ENCODE data around the gene LACTB. TPM values are rescaled to one million over a fixed set of nuclear protein-coding genes. Genes with fewer than 3 reads are reported as not detected.

Gene LACTB
- total RNA-seq, 4 donors from 2014 or later, result 9.0 to 18.4 (median 16.5) TPM

GRCh38 chr15:63165166-63165859 is 43.7 kb downstream of the LACTB start:
- no peaks in the 10 kb centered on the region for H3K36me3 ChIP-seq
- no peak overlapping the region for H3K27ac ChIP-seq
- WGBS, 2 donors, result 71% methylated on average over 6 of the region's 6 CpGs
- DNase-seq (ENCODE audit: low spot score in 2 of 2), result no peak
- H3K4me1 ChIP-seq, result no peaks in the 10 kb centered on the region
- TF ChIP-seq POLR2A (IDR thresholded peaks at IDR 0.05) (no peak), EP300 (IDR thresholded peaks at IDR 0.05) (no peak)
- TF ChIP-seq, protein P1, sequence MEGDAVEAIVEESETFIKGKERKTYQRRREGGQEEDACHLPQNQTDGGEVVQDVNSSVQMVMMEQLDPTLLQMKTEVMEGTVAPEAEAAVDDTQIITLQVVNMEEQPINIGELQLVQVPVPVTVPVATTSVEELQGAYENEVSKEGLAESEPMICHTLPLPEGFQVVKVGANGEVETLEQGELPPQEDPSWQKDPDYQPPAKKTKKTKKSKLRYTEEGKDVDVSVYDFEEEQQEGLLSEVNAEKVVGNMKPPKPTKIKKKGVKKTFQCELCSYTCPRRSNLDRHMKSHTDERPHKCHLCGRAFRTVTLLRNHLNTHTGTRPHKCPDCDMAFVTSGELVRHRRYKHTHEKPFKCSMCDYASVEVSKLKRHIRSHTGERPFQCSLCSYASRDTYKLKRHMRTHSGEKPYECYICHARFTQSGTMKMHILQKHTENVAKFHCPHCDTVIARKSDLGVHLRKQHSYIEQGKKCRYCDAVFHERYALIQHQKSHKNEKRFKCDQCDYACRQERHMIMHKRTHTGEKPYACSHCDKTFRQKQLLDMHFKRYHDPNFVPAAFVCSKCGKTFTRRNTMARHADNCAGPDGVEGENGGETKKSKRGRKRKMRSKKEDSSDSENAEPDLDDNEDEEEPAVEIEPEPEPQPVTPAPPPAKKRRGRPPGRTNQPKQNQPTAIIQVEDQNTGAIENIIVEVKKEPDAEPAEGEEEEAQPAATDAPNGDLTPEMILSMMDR (IDR thresholded peaks at IDR 0.05), result no peak
- H3K4me3 ChIP-seq, result no peak overlapping the region
- H3K9me3 ChIP-seq, result no peaks in the 10 kb centered on the region
- H3K27me3 ChIP-seq, result no peaks in the 10 kb centered on the region

DNA sequence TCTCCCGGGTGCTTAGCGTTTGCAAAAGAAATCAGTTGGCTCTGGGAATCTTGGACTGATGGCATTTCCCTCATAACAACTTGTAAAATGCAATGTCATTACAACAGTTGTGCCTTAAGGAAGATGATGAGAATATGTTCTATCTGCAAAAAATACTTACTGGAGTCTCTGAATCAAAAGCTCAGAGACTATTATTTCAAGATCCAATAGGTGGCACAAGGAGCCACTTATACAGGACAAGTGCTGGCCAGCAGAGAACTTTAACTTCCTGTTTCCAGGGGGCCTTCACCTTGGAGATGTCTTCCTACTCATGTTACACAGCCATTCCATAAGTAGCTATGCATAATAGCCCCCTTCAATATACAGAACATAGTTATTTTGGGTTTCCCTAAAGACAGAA is 44.6 kb downstream of the LACTB start:
- Histone ChIP-seq H3K36me3 (no peaks in the 10 kb centered on the region), H3K27ac (no peak overlapping the region), H3K4me1 (no peaks in the 10 kb centered on the region), H3K9me3 (no peaks in the 10 kb centered on the region), H3K27me3 (no peaks in the 10 kb centered on the region), H3K4me3 (no peak overlapping the region)
- WGBS, 2 donors, result 57 to 78% methylated on average over 2 of the region's 2 CpGs
- TF ChIP-seq POLR2A (IDR thresholded peaks at IDR 0.05) (no peak), EP300 (IDR thresholded peaks at IDR 0.05) (no peak)
- TF ChIP-seq, protein P1 (IDR thresholded peaks at IDR 0.05), result no peak
- no peak for DNase-seq (ENCODE audit: low spot score in 2 of 2)

DNA sequence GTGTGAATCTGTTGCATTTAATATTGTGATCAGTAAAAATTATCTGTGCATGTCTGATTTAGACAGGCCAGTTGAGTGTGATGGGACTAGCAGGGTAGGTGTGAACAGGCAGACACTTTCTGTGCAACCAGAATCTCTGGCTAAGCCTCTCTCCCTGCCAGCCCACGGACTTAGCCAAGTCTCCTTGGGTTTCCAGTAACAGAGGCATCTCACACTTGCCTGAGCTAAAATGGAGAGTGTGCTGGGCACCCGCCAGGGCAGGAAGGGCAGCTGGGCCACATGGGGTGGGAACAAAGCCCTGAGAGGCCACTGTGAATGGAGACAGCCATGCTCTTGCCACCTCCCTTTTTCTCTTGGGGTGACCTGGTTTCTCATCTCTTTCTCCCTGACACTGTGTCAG is 48.1 kb downstream of the LACTB start:
- TF ChIP-seq POLR2A (IDR thresholded peaks at IDR 0.05), result no peak
- no peak for TF ChIP-seq EP300 (IDR thresholded peaks at IDR 0.05)
- TF ChIP-seq, protein P1 (IDR thresholded peaks at IDR 0.05), result no peak
- H3K4me1 ChIP-seq, result no peaks in the 10 kb centered on the region

GRCh38 chr15:63172376-63172775 is 50.7 kb downstream of the LACTB start:
- no peak for TF ChIP-seq EP300 (IDR thresholded peaks at IDR 0.05)
- TF ChIP-seq, protein P1 (IDR thresholded peaks at IDR 0.05), result no peak
- no peak for TF ChIP-seq POLR2A (IDR thresholded peaks at IDR 0.05)
- Histone ChIP-seq H3K4me3 (no peak overlapping the region), H3K4me1 (no peaks in the 10 kb centered on the region), H3K9me3 (no peaks in the 10 kb centered on the region), H3K27ac (no peak overlapping the region), H3K36me3 (no peaks in the 10 kb centered on the region), H3K27me3 (no peaks in the 10 kb centered on the region)
- no peak for DNase-seq (ENCODE audit: low spot score in 2 of 2)
- 92 to 97% methylated on average over 5 of the region's 5 CpGs for WGBS, 2 donors

More for the DNA sequence above, 48.1 kb downstream of the LACTB start:
- 57 to 79% methylated on average over 2 of the region's 2 CpGs for WGBS, 2 donors
- no peak overlapping the region for H3K4me3 ChIP-seq
- no peaks in the 10 kb centered on the region for H3K9me3 ChIP-seq
- no peak for DNase-seq (ENCODE audit: low spot score in 2 of 2)
- no peaks in the 10 kb centered on the region for H3K36me3 ChIP-seq
- no peak overlapping the region for H3K27ac ChIP-seq
- no peaks in the 10 kb centered on the region for H3K27me3 ChIP-seq

DNA sequence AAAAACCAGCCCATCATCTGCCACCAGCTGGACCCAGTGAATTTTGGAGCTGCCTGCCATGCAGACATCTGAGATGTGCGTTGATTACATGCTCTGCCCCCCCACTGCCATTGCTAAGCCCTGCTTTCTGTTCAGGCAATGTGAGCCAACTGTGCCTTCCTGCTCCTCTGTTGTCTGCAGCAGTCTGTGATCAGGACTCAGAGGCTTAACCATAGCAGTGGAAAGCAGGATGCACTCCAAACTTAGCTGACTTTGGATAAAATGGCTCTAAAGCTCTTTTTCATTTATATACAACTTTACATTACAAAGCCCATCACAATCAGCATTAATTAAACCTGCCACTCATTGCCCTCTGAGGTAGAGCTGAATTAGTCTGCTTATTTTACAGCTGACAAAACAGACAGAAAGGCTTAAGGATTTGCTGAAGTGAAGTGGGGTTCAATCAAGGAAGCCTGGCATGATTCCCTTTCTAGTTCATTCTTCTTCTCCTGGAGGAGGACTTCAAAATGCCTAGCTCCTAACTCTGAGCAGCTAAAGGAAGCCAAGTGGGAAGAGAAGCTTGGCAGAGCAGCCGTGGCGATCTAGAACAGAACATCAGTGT is 51.3 kb downstream of the LACTB start:
- H3K27ac ChIP-seq, result no peak overlapping the region
- no peaks in the 10 kb centered on the region for H3K36me3 ChIP-seq
- H3K4me3 ChIP-seq, result no peak overlapping the region
- H3K27me3 ChIP-seq, result no peaks in the 10 kb centered on the region
- no peak for DNase-seq (ENCODE audit: low spot score in 2 of 2)
- WGBS, 2 donors, result 58 to 76% methylated on average over 3 of the region's 3 CpGs
- TF ChIP-seq, protein P1 (IDR thresholded peaks at IDR 0.05), result no peak
- TF ChIP-seq POLR2A (IDR thresholded peaks at IDR 0.05), result no peak
- no peak for TF ChIP-seq EP300 (IDR thresholded peaks at IDR 0.05)
- H3K4me1 ChIP-seq, result no peaks in the 10 kb centered on the region
- H3K9me3 ChIP-seq, result no peaks in the 10 kb centered on the region

Data from tibial nerve (tissue), 4 donors.